GM21526 (cell line): Measurements from ENCODE around the gene DHRSX.
"Not testable (repeated sequence)": the region's sequence is repeated elsewhere in the genome, so short reads cannot be mapped to it uniquely, and the experiment has no call there.

ENCODE experiments used
- ATAC-seq: cut with Tn5 transposase; IDR thresholded peaks from one replicate; pipeline ENCODE4 v1.9.1; 2021; ENCODE audit warnings: moderate library complexity; ENCODE audit not compliant: unreplicated experiment, low FRiP score

Gene DHRSX

DNA sequence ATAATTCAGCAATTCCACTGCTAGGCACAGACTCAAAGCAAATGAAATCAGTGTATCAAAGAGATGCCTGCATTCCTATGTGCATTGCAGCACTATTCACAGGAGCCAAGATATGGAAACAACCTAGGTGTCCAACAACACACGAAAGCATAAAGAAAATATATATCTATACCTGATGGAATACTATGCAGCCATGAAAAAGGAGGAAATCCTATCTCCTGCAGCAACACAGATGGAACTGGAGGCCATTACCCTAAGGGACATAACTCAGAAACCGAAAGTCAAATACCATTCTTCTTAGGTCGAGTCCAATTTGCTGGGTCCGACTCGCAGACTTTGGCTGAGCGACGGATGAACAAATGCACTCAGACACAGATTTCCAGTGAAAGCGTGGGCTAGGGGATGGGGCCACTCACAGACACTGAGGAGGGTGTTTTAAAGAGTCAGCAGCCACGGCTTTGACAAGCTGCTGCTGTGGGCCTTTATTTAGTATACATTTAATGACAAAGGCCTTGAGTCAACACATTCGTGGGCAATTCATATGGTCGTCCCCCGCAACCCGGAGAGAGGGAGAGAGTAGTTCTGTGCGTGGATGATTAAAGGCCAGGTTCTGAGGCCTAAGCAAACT is 93.8 kb downstream of the DHRSX start:
- ATAC-seq = no peak

GRCh38 chrX:2404776-2405175 is 96.0 kb downstream of the DHRSX start:
- ATAC-seq = no peak

DNA sequence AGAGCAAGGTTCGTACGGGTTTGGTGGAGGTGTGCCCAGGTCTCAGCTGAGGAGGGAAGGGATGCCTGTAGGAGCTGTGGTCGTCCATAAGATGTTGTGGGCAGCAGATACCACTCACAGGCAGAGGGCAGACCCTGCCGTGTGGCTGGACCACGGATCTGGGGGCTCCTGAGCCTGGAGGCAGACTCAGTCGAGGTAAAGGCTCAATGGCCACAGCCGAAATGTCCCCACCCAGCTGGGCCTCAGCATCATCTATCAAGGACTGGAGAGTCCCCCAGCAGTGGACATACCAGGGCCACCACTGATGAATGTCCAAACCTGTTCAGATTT is 98.5 kb downstream of the DHRSX start:
- no peak for ATAC-seq

DNA sequence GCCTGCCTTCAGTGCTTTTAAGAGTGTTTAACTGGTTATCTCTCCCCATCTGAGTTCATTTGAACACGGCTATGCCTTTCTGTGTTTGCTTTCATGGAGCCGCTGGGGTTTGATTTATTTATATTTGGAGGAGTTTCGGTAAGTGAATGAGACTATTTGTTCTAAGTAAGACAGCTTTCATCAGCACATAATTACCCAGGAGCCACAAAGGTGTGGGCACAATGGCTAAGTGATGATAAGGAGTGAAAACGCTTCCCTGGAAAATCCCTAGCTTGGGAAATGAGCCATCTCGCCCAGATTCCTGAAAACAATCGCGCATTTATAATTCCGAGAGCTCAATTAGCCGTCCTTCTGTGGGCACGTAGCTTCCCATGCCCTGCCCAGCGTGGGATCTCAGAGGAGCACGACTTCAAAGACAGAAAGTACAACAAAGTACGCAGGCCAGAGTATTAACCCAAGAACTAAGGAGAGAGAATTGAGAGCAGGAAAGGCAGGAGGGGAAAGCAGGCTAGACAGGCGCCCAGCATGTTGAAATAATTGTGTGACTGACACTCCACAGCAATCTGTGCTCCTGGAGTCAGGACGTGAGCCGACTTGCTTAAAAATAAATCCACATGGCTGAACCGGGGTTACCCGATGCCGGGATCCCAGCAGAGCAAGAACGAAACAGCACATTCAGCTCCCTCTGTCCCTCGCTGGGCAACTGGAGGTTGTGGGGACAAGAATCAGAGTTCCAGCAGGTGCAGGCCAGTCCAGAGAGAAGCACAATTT is 99.0 kb downstream of the DHRSX start:
- no peak for ATAC-seq

DNA sequence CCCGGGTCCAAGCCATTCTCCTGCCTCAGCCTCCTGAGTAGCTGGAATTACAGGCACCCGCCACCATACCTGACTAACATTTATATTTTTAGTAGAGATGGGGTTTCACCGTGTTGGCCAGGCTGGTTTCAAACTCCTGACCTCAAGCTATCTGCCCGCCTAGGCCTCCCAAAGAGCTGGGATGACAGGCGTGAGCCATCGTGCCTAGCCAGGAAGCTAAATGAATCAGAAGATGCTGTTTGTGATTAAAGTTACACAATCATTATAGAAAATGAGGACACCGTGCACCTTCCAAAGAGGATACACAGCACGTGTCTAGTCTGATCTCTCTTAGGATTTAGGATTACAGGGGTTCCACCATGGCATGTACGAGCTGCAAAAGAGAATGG is 99.6 kb downstream of the DHRSX start:
- no peak for ATAC-seq

GRCh38 chrX:2398064-2398656 is 102.6 kb downstream of the DHRSX start:
- no peak for ATAC-seq

DNA sequence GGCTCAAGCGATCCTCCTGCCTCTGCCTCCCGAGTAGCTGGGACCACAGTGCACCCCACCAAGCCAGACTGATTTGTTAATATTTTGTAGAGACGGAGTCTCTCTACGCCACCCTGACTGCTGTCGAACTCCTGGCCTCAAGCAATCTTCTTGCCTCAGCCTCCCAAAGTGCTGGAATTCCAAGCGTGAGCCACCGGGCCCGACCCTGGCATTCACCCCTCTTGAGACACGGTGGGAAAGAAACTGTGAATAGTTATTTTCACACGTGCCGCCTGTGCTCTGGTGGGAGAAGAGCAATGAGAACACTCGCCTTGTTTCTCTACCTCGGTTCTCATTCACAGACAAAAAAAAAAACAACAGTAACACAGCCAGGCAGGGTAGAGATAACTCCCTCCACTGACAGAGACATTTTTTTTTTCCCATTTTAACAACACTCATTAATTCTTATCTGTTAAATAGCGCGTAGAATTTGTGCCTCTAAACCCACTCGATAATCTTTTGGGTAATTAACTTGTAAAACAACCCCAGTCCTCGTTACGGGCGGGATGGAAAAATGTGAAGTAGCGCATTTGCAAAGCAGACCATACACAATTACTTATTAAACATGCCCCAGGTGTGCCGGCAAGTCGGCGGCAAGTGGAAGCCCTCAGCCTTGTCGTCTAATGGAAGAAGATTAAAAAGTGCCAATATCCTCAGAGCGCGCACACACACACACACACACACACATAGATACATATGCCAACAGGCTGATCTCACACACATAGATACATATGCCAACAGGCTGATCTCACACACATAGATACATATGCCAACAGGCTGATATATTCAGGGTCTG is 103.3 kb downstream of the DHRSX start:
- no peak for ATAC-seq

DNA sequence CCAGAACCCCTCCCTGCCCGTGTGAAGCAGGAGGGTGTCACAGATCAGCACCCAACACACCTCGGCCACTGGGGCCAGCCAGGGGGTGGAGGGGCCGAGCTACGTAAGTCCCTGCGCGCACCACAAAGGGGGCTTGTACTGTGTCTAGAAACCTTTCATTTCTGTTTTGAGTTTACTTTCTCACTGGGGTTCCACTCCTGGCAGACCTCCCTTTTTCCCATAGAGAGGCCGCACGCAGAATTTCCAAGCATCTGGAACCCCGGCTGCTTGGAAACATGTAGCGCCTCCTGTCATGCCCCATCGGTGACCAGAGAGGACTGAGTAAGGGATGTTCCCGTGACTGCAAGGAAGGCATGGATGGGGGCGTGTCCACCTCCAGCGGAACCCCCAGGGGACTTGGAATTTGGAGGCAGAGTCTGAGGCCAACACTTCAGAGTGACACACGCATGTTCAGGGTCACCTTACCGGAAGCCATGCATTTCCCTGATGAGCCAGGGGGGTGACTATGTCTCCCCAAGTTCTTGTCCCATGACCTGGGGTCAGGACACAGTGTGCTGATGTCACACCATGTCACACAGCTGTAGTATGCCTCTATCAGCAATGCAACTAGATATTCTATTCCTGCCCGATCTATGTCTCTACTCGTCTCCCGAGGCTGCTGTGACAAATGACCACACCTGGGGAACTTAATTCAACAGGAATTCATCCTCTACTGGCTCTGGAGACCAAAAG is 105.3 kb downstream of the DHRSX start:
- ATAC-seq = no peak

DNA sequence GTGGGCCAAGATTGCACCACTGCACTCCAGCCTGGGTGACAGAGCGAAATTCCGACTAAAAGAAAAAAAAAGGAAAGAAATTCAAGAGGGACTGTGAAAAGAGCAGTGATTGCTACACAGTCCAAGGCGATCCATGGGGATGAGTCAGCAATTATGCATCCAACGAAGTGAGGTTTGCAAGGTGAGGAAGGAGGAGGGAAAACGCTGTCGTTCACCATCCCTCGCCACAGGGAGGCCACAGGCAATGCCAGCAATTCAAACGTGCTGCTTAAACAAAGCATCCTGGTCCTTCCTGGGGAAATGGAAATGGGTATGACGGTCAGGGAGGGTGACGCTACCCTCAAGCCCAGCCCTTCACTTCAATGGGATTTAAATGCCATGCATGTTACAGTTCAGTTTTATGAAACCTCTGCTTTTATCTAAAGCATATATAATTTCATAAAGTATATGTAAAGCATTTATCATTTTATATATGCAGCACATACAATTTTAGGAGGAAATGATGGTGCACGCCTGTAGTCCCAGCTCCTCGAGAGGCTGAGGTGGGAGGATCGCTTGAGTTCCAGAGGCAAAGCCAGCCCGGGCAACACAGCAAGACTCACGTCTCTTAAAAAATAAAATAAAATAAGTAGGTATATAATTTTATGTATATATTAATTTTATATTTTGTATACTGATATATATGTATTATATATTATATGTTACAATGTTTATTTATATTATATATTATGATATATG is 108.7 kb downstream of the DHRSX start:
- no peak for ATAC-seq

DNA sequence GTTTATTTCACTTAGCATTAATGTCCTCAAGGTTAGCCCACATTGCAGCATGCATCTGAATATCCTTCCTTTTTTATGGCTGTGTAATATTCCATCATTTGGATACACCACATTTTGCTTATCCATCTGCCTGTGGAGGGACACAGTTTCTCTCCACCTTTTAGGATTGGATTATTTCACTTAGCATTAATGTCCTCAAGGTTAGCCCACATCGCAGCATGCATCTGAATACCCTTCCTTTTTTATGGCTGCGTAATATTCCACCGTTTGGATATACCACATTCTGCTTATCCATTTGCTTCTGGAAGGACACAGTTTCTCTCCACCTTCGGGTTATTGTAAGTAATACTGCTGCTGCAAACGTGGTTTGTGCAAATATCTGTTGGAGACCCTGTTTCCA is 110.0 kb downstream of the DHRSX start:
- no peak for ATAC-seq

DNA sequence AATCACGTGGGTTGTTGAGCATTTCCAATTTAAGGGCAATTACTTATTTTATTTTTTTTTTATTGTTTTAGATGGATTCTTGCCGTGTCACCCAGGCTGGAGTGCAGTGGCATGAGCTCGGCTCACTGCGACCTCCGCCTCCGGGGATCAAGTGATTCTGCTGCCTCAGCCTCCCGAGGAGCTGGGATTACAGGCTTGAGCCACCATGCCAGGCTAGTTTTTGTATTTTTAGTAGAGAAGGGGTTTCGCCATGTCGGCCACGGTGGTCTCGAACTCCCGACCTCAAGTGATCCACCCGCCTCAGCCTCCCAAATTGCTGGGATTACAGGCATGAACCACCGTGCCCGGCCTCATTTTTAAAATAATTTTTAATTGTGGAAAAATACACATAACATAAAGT is 111.0 kb downstream of the DHRSX start:
- not testable (repeated sequence) for ATAC-seq

DNA sequence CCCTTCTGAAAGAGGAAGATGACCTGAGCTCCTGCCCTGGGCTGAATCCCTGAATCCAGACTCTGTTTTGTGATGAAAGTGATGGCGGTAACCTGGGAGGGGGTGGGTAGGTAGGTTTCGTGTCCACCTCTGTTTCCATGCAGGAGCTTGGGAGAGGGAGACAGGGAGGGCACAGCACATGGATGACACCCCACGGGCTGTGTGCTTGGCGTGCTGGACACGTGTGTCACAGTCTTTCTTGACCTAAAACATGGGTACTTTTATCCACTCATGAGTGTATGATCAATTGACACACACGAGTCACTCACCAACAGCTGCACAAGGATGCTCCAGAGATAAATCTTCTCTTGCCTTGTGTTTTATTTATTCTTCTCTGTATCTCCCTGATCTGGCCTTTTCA is 111.5 kb downstream of the DHRSX start:
- ATAC-seq = no peak

DNA sequence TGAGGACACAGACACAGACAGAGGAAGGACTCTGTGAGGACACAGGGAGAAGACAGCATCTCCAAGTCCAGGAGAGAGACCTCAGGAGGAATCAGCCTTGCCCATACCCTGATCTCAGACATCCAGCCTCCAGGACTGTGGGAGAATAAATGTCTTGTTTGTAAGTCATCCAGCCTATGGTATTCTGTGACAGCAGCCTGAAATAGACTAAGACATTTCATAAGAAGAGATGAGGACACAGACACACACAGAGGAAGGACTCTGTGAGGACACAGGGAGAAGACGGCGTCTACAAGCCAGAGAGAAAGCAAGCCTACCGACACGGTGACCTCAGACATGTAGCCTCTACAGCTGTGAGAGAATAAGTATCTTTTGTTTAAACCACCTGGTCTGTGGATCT is 112.1 kb downstream of the DHRSX start:
- no peak for ATAC-seq

DNA sequence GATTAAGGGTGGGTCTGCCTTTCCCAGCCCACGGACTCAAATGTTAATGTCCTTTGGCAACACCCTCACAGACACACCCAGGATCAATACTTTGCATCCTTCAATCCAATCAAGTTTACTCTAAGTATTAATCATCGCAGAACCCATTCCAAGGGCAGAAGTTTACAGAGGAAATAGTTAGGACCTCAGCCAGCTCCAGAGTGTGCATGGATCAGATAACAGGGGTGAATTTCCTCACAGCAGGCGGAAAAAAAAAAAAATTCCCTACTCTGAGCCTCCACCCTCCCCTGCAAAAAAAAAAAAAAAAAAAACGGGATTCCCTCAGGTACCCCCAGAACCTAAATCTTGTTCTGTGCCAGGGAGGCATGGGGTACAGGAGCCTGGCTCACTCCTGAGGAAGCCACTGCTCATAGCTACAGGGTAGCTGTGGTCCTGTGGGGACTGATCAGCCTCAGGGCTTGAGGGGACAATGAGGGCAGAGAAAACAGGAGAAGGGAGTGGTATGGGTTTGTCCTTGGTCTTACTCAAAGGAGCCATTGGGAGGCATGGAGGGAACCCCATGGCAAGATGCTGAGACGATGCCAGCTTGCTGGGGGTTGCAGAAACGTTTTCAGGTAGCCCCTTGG is 113.0 kb downstream of the DHRSX start:
- no peak for ATAC-seq

DNA sequence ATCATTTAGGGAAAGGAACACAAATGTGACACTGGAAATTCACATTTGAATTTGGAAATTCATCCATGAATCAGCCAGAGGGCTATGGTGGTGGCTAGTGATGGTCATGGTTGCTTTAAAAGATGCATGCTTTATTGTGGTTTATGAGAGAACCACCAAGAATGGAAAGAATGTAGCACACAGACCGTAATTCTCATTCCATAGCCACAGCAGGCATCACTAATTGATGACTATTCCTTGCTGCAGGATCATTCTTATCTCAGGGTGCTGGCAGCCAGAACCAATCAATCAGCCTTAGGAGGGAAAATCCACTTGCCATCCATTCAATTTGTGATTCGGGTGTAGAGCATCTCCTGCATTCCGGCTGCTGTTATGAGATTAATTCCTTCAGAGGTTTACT is 115.6 kb downstream of the DHRSX start:
- ATAC-seq = no peak

DNA sequence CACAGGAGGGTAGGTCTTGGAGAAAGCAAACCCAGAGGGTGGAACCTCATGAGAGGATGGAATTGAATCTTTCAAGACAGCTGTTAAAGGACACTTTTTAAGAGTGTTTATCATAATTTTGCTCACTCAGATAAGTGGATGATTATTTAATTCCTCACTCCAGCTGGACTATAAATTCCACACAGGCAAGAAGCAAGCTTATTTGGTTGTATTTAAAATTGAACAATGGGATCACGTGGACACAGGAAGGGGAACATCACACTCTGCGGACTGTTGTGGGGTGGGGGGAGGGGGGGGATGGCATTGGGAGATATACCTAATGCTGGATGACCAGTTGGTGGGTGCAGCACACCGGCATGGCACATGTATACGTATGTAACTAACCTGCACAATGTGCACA is 116.3 kb downstream of the DHRSX start:
- ATAC-seq = no peak

DNA sequence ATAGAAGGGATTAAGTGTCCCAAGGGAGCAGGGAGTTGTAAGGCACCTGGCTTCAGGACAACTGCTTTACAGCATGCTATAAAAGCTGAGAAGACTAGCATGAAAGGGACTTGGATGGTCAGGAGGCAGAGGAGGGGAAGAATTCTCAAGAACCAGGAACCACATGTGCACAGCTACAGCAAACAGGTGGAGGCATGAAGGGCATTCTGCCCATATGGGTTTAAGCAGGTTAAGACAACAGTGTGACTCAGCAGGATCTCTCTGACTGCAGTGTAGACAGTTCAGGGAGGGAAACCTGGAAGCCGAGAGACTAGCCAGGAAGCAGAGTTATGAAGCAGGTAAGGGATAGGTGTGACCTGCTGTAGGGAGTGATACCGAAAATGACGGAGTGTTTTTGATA is 117.0 kb downstream of the DHRSX start:
- no peak for ATAC-seq

GRCh38 chrX:2383144-2383543 is 117.6 kb downstream of the DHRSX start:
- ATAC-seq = no peak

GRCh38 chrX:2382433-2383048 is 118.2 kb downstream of the DHRSX start:
- ATAC-seq = not testable (repeated sequence)
